Calu3 (cell line): ENCODE results near the gene MAP10. TPM values are rescaled to one million over a fixed set of nuclear protein-coding genes. Genes with fewer than 3 reads are reported as not detected.

Experiments used
- Bru-seq: library from RNA; stranded (reverse); fragments of 400-500 nt; gene quantifications from one replicate; lab custom pipeline; 2021; lab: Mats Ljungman, UMichigan
- BruChase-seq, 2 experiments: library from RNA; stranded (reverse); fragments of 400-500 nt; gene quantifications; one replicate each; lab custom pipeline; 2021; lab: Mats Ljungman, UMichigan
- BruUV-seq: library from RNA; stranded (reverse); fragments of 400-500 nt; replicated peaks from 2 replicates; lab custom pipeline; 2021; lab: Mats Ljungman, UMichigan
- CTCF ChIA-PET: fragments of 300-600 bp; sonication (Branson Sonifier 250); formaldehyde crosslinking; loops from one replicate; lab custom pipeline; 2022; ENCODE audit warnings: antibody characterized with exemption; lab: Charles Lee
- DNase-seq: peaks from one replicate; pipeline ENCODE4 v3.0.0; 2022
- H3K27ac Mint-ChIP-seq: one replicate; pipeline ENCODE4 v1.8.0; 2022; ENCODE audit warnings: mixed read lengths; ENCODE audit not compliant: unreplicated experiment
- H3K27me3 Mint-ChIP-seq: one replicate; pipeline ENCODE4 v1.8.0; 2022; ENCODE audit warnings: mixed read lengths; ENCODE audit not compliant: unreplicated experiment
- H3K36me3 Mint-ChIP-seq: one replicate; pipeline ENCODE4 v1.8.0; 2022; ENCODE audit warnings: mild to moderate bottlenecking, moderate library complexity, mixed read lengths; ENCODE audit not compliant: insufficient read depth, unreplicated experiment
- H3K4me1 Mint-ChIP-seq: one replicate; pipeline ENCODE4 v1.8.0; 2022; ENCODE audit warnings: mild to moderate bottlenecking, low read depth, mixed read lengths; ENCODE audit not compliant: unreplicated experiment
- H3K4me3 Mint-ChIP-seq: one replicate; pipeline ENCODE4 v1.8.0; 2022; ENCODE audit warnings: mild to moderate bottlenecking, low read depth, moderate library complexity, mixed read lengths; ENCODE audit not compliant: unreplicated experiment
- H3K9me3 Mint-ChIP-seq: one replicate; pipeline ENCODE4 v1.8.0; 2022; ENCODE audit warnings: low read depth, mixed read lengths; ENCODE audit not compliant: unreplicated experiment
- CTCF ChIP-seq: fragments of 200-600 bp; IDR thresholded peaks from one replicate; pipeline ENCODE4 v1.8.0; 2022; ENCODE audit warnings: antibody characterized with exemption; ENCODE audit not compliant: unreplicated experiment
- intact Hi-C: fragments of 100-400 bp; cut with micrococcal nuclease; formaldehyde crosslinking; loops from one replicate; pipeline ENCODE4 v1.10.0; 2022; ENCODE audit not compliant: unreplicated experiment
- long read RNA-seq: library from polyadenylated mRNA; stranded (forward); transcript quantifications from one replicate; pipeline ENCODE4 v2.0.0, GENCODE V29; 2022
- total RNA-seq: library from RNA; stranded (reverse); gene quantifications from 2 replicates; pipeline ENCODE4 v1.2.3, GENCODE V29; 2022

Gene MAP10
- 1.5 and 1.9 TPM in 2 replicates for total RNA-seq
- percentile 54 among the genes with signal in this experiment for Bru-seq, nascent RNA
- percentile 47 among the genes with signal in this experiment for BruChase-seq, experiment 1, labeled RNA remaining after a 6-hour chase
- percentile 61 among the genes with signal in this experiment for BruChase-seq, experiment 2, labeled RNA remaining after a 2-hour chase
- long read RNA-seq, partial matches to known transcripts, result 0 of 1 reads
- long read RNA-seq, other reads (novel, unspliced or antisense), result 0 of 1 reads

GRCh38 chr1:232805269-232806185 is at the start of gene MAP10:
Gene MAP10, plus strand, starts transcription at chr1:232805416. Its CDS starts 34 bp downstream, at chr1:232805450.
- Mint-ChIP-seq H3K9me3 (no peaks in the 10 kb centered on the region), H3K36me3 (peaks cover 16% of the 10 kb centered on the region), H3K4me1 (peaks cover 18% of the 10 kb centered on the region), H3K4me3 (peak within 1 kb of the TSS; percentile 77), H3K27ac (peak within 1 kb of the TSS; percentile 59), H3K27me3 (no peaks in the 10 kb centered on the region)
- CTCF ChIA-PET, result interaction anchor here (0.6 kb wide), 1 partner anchor 1006 kb away, joined by 3 read pairs; no protein-coding TSS in a partner anchor
- no TSS peak for BruUV-seq
- intact Hi-C loops, result loop anchor here (5.0 kb wide), 1 partner anchor 147 kb away; the partner anchor contains the start of gene NTPCR
- no peak for TF ChIP-seq CTCF
- DNase-seq, result peak; percentile 76

GRCh38 chr1:232764458-232765251 is 40.6 kb upstream of the MAP10 start:
- BruUV-seq, result no TSS peak
- no peaks in the 10 kb centered on the region for H3K36me3 Mint-ChIP-seq
- H3K27ac Mint-ChIP-seq, result no peak overlapping the region
- DNase-seq, result no peak
- CTCF ChIA-PET, result no interaction called here
- TF ChIP-seq CTCF, result no peak
- no peaks in the 10 kb centered on the region for H3K27me3 Mint-ChIP-seq
- peaks cover 2% of the 10 kb centered on the region for H3K9me3 Mint-ChIP-seq
- intact Hi-C loops, result no loop called here
- H3K4me3 Mint-ChIP-seq, result no peak overlapping the region
- H3K4me1 Mint-ChIP-seq, result peaks cover 19% of the 10 kb centered on the region

DNA sequence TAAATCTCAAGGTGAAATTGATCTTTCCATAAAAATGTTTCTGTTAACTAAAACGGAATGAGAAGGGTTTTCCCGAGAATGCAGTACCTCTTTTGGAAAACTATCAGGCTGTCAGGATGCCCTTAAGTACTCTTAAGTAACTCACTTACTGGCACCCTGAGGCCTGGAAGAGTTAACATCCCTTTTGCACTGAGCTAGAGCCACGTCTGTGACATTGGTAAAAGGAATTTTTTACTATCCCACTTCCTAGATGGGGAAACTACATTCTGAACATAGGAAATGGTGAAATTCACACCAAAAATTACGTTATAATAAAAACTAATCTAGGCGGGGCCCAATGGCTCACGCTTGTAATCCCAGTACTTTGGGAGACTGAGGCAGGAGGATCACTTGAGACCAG is 39.7 kb upstream of the MAP10 start:
- H3K27ac Mint-ChIP-seq, result no peak overlapping the region
- H3K9me3 Mint-ChIP-seq, result peaks cover 2% of the 10 kb centered on the region
- intact Hi-C loops, result no loop called here
- TF ChIP-seq CTCF, result no peak
- no TSS peak for BruUV-seq
- no peak for DNase-seq
- no peak overlapping the region for H3K4me3 Mint-ChIP-seq
- H3K36me3 Mint-ChIP-seq, result no peaks in the 10 kb centered on the region
- CTCF ChIA-PET, result no interaction called here
- no peaks in the 10 kb centered on the region for H3K27me3 Mint-ChIP-seq
- peaks cover 19% of the 10 kb centered on the region for H3K4me1 Mint-ChIP-seq
